AG10803 (cell line): Measurements from ENCODE around the gene KY.

Experiments
- DNase-seq: peaks from one replicate; pipeline ENCODE4 v3.0.0; 2010; ENCODE audit warnings: low read depth
- H3K4me3 ChIP-seq: 2 replicates; pipeline ENCODE4 v1.5.1; 2011; ENCODE audit warnings: mild to moderate bottlenecking, low read length, control low read depth
- CTCF ChIP-seq: conservative IDR thresholded peaks from 2 replicates; pipeline ENCODE4 v1.5.1; 2011; ENCODE audit warnings: mild to moderate bottlenecking, low read length, control low read depth, inconsistent platforms

Gene KY

DNA sequence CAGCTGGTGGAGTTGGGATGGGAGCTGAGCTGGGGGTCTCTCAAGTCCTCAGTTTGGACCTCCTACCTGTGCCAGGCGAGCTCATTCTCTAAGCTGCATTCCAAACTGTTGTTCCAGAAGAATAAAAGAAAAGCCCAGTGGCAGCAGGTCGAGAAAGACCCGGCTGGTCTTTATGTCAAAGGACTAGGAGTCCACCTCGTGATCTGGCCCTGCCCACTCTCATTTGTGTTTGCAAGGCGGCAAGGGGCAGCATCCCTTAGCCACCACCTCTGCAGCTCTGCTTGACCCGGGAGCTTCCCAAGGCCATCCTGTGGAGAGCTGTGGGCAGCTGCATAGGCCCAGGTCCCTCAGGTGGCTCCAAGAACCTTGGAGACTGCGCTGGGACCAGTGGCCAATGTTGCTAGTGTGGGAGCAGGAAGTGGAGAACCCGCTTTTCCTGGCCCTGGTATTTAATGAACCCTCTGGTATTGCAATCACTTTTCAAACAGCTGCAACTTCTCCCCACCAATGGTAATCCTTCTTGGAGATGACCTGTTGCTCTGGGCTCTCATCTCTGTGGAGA, 30.9 kb downstream of the KY start:
- no peak for TF ChIP-seq CTCF
- H3K4me3 ChIP-seq: no peak overlapping the region
- DNase-seq: no peak

DNA sequence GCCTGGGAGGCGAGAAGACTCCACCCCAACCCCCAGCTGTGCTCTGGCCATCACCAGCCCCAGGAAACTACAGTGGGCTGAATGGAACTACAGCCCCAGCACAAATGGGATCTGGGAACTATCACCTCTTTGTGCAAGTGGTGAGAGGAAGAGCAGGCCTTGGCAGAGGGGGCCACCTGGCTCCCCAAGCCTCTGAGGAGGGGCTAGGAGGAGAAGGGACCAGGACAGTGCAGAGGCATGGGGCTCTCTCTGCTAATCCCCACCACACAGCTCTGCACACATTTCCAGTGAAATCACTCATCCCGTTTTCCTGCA, 31.6 kb downstream of the KY start:
- H3K4me3 ChIP-seq: no peak overlapping the region
- DNase-seq: no peak
- no peak for TF ChIP-seq CTCF

DNA sequence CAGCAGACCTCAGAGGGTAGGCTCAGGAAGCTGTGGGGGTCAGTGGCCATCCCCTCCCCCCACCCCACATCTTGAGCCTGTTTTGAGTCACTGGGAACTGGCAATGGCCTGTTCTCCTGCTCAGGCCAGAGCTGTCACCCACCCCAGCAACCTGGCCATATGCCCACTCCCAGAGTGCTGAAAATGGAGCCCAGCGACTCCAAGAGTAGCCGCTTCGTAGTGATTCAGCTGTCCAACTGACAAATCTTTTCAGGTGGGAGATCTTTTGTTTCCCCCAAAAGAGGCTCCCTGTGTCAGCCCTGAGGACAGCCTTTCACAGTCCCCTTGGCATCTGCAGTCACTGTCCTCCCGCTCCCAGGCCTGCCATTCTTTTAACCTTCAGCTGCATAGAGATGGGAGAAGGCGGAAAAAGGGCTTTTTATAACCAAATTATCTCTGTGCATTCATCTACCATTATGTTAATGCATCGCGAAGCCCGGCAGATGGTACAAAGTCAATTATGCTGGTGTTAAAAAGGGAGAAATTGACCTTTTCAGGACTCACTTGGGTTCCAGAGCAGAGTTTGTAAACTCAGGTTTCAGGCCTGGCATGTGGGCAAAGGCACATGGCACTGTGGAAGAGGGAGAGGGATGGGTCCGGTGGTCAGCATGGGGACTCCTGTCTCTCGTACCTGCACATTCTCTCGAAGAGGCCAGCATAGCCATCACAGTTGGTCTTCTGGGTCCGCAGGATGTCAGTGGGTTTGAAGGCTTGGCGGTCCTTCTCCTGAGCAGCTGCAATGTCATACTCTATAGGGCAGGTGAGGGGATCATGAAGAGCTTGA, 32.1 kb downstream of the KY start:
- DNase-seq: no peak
- TF ChIP-seq CTCF: no peak

DNA sequence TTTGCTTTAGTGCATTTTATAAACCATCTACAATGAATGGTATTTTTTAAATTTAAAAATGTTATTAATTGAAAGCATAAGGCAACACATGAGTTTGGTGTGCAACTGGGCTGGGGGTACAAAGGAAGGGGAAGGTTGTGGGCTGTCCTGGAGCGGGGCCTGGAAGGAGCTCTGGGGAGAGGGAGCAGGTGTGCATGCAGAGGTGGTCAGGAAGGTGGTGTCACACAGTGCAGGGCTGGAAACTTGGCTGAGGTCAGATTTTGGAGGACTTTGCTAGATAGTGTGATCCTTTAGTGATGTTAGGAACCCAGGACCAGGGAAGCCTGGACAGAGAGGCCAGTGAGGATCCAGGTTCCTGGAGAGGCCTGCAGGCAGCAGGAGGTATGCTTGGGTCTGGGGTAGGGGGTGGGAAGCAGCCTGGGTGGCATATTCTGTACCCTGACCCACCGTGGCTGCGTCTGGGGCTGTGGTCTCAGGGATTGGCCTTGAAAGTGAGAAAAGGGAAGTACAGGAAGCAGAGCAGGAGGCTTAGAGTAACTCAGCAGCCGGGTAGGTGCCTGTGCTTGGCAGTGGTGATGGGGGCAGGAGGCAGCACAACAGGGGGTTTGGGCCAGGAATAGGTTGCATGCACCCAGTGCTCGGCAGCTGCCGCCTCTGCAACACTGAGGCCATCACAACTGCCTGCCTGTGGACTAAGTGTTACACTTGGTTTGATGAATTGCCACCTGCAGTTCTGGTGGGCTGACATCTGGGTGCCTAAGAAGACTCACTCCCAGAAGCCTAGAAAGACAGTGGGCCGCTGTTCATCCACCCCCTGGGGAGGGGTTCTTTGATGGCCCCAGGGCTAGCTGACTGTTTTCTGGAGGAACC, 33.0 kb downstream of the KY start:
- no peak for TF ChIP-seq CTCF
- no peak for DNase-seq
- no peak overlapping the region for H3K4me3 ChIP-seq

More for the DNA sequence above, 32.1 kb downstream of the KY start:
- no peak overlapping the region for H3K4me3 ChIP-seq

GRCh38 chr3:134615743-134616142, 35.1 kb downstream of the KY start:
- no peak for TF ChIP-seq CTCF
- no peak for DNase-seq
- no peak overlapping the region for H3K4me3 ChIP-seq

DNA sequence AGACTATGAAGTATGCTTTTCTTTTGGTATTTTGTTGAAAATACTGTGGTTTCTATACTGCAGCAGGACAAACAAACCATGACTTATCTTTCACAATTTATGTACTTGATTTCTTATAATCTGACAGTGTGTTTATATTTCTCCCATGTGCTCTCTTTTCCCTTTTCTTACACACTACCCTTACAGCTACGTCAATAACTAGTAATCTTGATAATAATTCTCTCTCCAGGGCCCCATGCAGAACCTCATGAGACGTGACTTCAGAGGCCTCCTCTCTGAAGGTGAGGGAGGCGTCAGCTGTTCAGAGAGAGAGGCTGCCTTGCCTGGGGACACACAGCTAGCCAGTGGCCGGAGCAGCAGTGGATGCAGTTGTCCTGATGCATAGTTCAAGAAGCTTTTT, 35.9 kb downstream of the KY start:
- TF ChIP-seq CTCF: no peak
- no peak overlapping the region for H3K4me3 ChIP-seq
- DNase-seq: no peak
